ENCODE measurements around the gene G2E3. TPM values are rescaled to one million over a fixed set of nuclear protein-coding genes. Genes with fewer than 3 reads are reported as not detected.

Gene G2E3
- total RNA-seq, 1 experiment from 2014 or later, result 51.5 TPM

DNA sequence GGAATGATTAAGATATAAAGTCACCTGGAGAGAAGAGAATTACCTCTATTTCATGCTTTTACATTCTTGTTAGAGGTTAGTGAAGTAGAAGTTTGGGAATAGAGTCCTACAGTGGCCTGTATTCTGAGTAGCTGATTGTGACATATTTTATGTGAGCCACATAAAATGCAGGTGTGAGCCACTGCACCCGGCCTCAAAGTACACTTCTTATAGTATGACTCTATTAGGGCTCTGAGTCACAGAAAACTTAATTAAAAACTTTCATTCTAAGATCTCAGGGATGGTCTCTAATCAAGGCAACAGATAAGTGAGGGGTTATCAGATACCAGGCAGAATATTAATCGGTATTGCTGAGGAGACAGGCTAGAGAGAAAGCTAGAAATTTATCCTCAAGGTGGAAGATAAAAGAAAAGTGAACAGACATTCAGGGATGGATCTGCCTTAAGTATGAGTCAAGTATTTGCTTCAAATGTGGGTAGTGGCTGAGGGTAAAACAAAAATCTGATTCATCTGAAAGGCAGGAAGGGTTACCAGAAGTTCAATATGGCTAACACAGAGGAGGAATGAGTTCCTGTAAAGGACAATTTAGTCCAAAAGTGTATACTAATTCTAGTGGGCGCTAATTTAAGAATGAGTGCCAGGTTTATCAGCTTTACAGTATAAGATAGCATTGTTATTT lies 5.5 kb upstream of the G2E3 start:
- Histone ChIP-seq H3K9me3 (ENCODE audit: low read depth, low read length, poor library complexity, severe bottlenecking) (no peaks in the 10 kb centered on the region), H3K4me3 (ENCODE audit: low read depth, low read length, poor library complexity, severe bottlenecking) (no peak overlapping the region), H3K36me3 (ENCODE audit: insufficient read depth, low read length, poor library complexity, severe bottlenecking) (no peaks in the 10 kb centered on the region), H3K27me3 (replicated peaks; ENCODE audit: insufficient read depth, low read depth, low read length, poor library complexity) (no peaks in the 10 kb centered on the region), H3K4me1 (ENCODE audit: insufficient read depth, low read length, poor library complexity, severe bottlenecking) (peaks cover 2% of the 10 kb centered on the region), H3K27ac (ENCODE audit: low read depth, low read length, poor library complexity, severe bottlenecking) (no peak overlapping the region)
- intact Hi-C loops (cut with micrococcal nuclease; ENCODE audit: unreplicated experiment), result no loop called here
- CTCF ChIA-PET, result no interaction called here
- BruUV-seq (replicated peaks), result no TSS peak
- POLR2A ChIA-PET (ENCODE audit: low non-redundant PET), result no interaction called here
- no peak for DNase-seq (ENCODE audit: low spot score)
- no peak for TF ChIP-seq EZH2 (IDR thresholded peaks at IDR 0.05; ENCODE audit: borderline replicate concordance, low read depth, low read length, poor library complexity, severe bottlenecking)
- TF ChIP-seq, protein P1, sequence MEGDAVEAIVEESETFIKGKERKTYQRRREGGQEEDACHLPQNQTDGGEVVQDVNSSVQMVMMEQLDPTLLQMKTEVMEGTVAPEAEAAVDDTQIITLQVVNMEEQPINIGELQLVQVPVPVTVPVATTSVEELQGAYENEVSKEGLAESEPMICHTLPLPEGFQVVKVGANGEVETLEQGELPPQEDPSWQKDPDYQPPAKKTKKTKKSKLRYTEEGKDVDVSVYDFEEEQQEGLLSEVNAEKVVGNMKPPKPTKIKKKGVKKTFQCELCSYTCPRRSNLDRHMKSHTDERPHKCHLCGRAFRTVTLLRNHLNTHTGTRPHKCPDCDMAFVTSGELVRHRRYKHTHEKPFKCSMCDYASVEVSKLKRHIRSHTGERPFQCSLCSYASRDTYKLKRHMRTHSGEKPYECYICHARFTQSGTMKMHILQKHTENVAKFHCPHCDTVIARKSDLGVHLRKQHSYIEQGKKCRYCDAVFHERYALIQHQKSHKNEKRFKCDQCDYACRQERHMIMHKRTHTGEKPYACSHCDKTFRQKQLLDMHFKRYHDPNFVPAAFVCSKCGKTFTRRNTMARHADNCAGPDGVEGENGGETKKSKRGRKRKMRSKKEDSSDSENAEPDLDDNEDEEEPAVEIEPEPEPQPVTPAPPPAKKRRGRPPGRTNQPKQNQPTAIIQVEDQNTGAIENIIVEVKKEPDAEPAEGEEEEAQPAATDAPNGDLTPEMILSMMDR (conservative IDR thresholded peaks at IDR 0.05; ENCODE audit: low read depth, low read length), result no peak

GRCh38 chr14:30558362-30558674 lies 640 bp upstream of the G2E3 start:
- H3K4me3 ChIP-seq (ENCODE audit: low read depth, low read length, poor library complexity, severe bottlenecking), result peak overlapping the region; percentile 85
- H3K27ac ChIP-seq (ENCODE audit: low read depth, low read length, poor library complexity, severe bottlenecking), result peak overlapping the region; percentile 89
- no peaks in the 10 kb centered on the region for H3K9me3 ChIP-seq (ENCODE audit: low read depth, low read length, poor library complexity, severe bottlenecking)
- CTCF ChIA-PET, result no interaction called here
- TF ChIP-seq, protein P1 (conservative IDR thresholded peaks at IDR 0.05; ENCODE audit: low read depth, low read length), result no peak
- no peak for TF ChIP-seq EZH2 (IDR thresholded peaks at IDR 0.05; ENCODE audit: borderline replicate concordance, low read depth, low read length, poor library complexity, severe bottlenecking)
- peaks cover 19% of the 10 kb centered on the region for H3K4me1 ChIP-seq (ENCODE audit: insufficient read depth, low read length, poor library complexity, severe bottlenecking)
- no peaks in the 10 kb centered on the region for H3K36me3 ChIP-seq (ENCODE audit: insufficient read depth, low read length, poor library complexity, severe bottlenecking)
- POLR2A ChIA-PET (ENCODE audit: low non-redundant PET), result interaction anchor here (0.6 to 0.7 kb wide), 2 partner anchors 11 to 115 kb away, joined by 3 to 4 read pairs; no protein-coding TSS in a partner anchor
- intact Hi-C loops (cut with micrococcal nuclease; ENCODE audit: unreplicated experiment), result no loop called here
- no peaks in the 10 kb centered on the region for H3K27me3 ChIP-seq (replicated peaks; ENCODE audit: insufficient read depth, low read depth, low read length, poor library complexity)
- DNase-seq (ENCODE audit: low spot score), result no peak
- BruUV-seq (replicated peaks), result no TSS peak

- Histone ChIP-seq H3K27me3 (replicated peaks; ENCODE audit: insufficient read depth, low read depth, low read length, poor library complexity) (no peaks in the 10 kb centered on the region), H3K27ac (ENCODE audit: low read depth, low read length, poor library complexity, severe bottlenecking) (peak overlapping the region; percentile 89), H3K9me3 (ENCODE audit: low read depth, low read length, poor library complexity, severe bottlenecking) (no peaks in the 10 kb centered on the region), H3K36me3 (ENCODE audit: insufficient read depth, low read length, poor library complexity, severe bottlenecking) (no peaks in the 10 kb centered on the region), H3K4me1 (ENCODE audit: insufficient read depth, low read length, poor library complexity, severe bottlenecking) (peaks cover 19% of the 10 kb centered on the region), H3K4me3 (ENCODE audit: low read depth, low read length, poor library complexity, severe bottlenecking) (peak overlapping the region; percentile 85)
- peak; percentile 48 for DNase-seq (ENCODE audit: low spot score)
- intact Hi-C loops (cut with micrococcal nuclease; ENCODE audit: unreplicated experiment), result no loop called here
- no TSS peak for BruUV-seq (replicated peaks)
- ChIA-PET POLR2A (ENCODE audit: low non-redundant PET) (no interaction called here), CTCF (no interaction called here)
- TF ChIP-seq, protein P1 (conservative IDR thresholded peaks at IDR 0.05; ENCODE audit: low read depth, low read length), result no peak
- TF ChIP-seq EZH2 (IDR thresholded peaks at IDR 0.05; ENCODE audit: borderline replicate concordance, low read depth, low read length, poor library complexity, severe bottlenecking), result no peak
Observed at GRCh38 chr14:30559638-30560091, 707 bp downstream of the G2E3 start.
